Transverse colon (tissue), 4 donors: ENCODE measurements around the gene LRP1. TPM values are rescaled to one million over a fixed set of nuclear protein-coding genes. Genes with fewer than 3 reads are reported as not detected.

Source experiments
- DNase-seq: peaks from one replicate; pipeline ENCODE4 v3.0.0-alpha.2; 2019
- H3K27ac ChIP-seq, 4 donors: fragments of 200-600 bp; sonication (generic); 2 replicates each; pipeline ENCODE4 v1.5.1; 2016 to 2018; ENCODE audit warnings: inconsistent platforms in 4 of 4
- H3K27me3 ChIP-seq: fragments of 200-600 bp; sonication (generic); 2 replicates; pipeline ENCODE4 v1.5.1; 2017; ENCODE audit warnings: inconsistent platforms
- H3K36me3 ChIP-seq, 4 donors: fragments of 200-600 bp; sonication (generic); 2 replicates each; pipeline ENCODE4 v1.5.1; 2017 to 2019; ENCODE audit warnings: inconsistent platforms in 4 of 4
- H3K4me1 ChIP-seq, 4 donors: fragments of 200-600 bp; sonication (generic); 2 replicates each; pipeline ENCODE4 v1.5.1; 2017 to 2020; ENCODE audit warnings: inconsistent platforms in 4 of 4
- H3K4me3 ChIP-seq, 4 donors: fragments of 200-600 bp; sonication (generic); 1 replicate in 1 of 4; 2 replicates in 3 of 4; pipeline versions ENCODE4 v1.5.1 to v1.6.1; 2017 to 2019; ENCODE audit warnings: inconsistent platforms in 4 of 4
- H3K9me3 ChIP-seq, 2 donors: fragments of 200-600 bp; sonication (generic); 2 replicates each; pipeline ENCODE4 v1.5.1; 2017 to 2019; ENCODE audit warnings: inconsistent platforms in 2 of 2
- CTCF ChIP-seq, 5 experiments: fragments of 200-600 bp in 3 of 5; fragments of 450-650 bp in 2 of 5; sonication (generic) in 3 of 5; IDR thresholded peaks; 1 replicate in 2 of 5; 2 replicates in 3 of 5; pipeline ENCODE4 v1.5.1; 2016 to 2017; ENCODE audit warnings: antibody characterized with exemption in 5 of 5, inconsistent platforms in 3 of 5, mild to moderate bottlenecking in 2 of 5, moderate library complexity in 1 of 5
- EP300 ChIP-seq: sonication (generic); formaldehyde crosslinking; IDR thresholded peaks from one replicate; pipeline ENCODE4 v1.6.1; 2017; ENCODE audit warnings: antibody characterized with exemption, low read depth
- POLR2A ChIP-seq: fragments of 450-650 bp; IDR thresholded peaks from one replicate; pipeline ENCODE4 v1.6.1; 2016; ENCODE audit warnings: antibody characterized with exemption, mild to moderate bottlenecking, moderate library complexity
- POLR2AphosphoS5 ChIP-seq, 3 donors: sonication (generic); formaldehyde crosslinking; IDR thresholded peaks; one replicate each; pipeline ENCODE4 v1.6.1; 2016; ENCODE audit warnings: antibody characterized with exemption in 3 of 3
- WGBS, 2 donors: methylation state at CpG; one replicate each; pipeline ENCODE4 v1.1.5; 2018; ENCODE audit warnings: low coverage in 1 of 2; 5-methylcytosine and 5-hydroxymethylcytosine counted together
- in situ Hi-C, 4 donors: fragments of 200-750 bp; cut with MboI; loops; one replicate each; pipeline versions ENCODE4 v1.15.0 to v1.15.1; 2017; ENCODE audit warnings: low sequenced_read_pairs in 3 of 4, low pct_ligation_motif_present in 1 of 4, low pct_unique_long_range_greater_than_20kb in 1 of 4
- intact Hi-C: fragments of 100-400 bp; cut with DNase I; formaldehyde crosslinking; loops from one replicate; pipeline ENCODE4 v1.15.1; 2023; ENCODE audit warnings: low total_unique reads
- total RNA-seq, 4 donors: library from RNA; depleted of rRNA; stranded (reverse); fragments of >200 nt; gene quantifications; one replicate each; pipeline ENCODE4 v1.1.0, GENCODE V29; 2016

LRP1 gene
- total RNA-seq, 4 donors from 2014 or later, result 94.3 to 248 (median 199) TPM

DNA sequence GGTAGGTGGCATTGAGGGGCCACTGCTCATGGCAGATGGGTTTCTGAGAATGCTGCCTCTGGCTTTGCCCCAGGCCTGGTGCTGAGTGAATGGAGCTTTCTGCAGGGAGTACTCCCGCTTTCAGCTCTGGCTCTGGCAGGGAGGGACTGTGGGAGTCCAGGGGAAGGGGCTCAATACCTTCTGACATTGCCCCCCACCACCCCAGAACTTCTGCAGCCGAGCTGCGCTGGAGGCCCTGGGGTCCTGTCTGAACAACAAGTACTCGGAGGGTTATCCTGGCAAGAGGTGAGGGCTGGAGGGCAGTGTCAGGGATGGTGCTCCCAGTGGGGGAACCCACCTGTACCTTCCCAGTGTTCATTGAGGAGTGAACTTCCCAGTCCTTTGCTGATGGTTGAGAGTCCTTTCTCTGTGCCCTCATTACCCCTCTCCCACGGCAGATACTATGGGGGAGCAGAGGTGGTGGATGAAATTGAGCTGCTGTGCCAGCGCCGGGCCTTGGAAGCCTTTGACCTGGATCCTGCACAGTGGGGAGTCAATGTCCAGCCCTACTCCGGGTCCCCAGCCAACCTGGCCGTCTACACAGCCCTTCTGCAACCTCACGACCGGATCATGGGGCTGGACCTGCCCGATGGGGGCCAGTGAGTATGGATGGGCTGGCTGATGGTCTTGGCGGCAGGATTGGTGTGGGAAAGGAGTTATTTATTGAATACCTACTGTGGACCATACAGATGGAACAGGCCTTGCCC lies 103.2 kb downstream of the LRP1 start:
- no peak for TF ChIP-seq CTCF (IDR thresholded peaks at IDR 0.05)
- no peak for TF ChIP-seq POLR2AphosphoS5 (IDR thresholded peaks at IDR 0.05)
- TF ChIP-seq POLR2A, result no peak
- no peak for TF ChIP-seq EP300
- no peak overlapping the region for H3K27ac ChIP-seq
- in situ Hi-C loops (no loop called here), intact Hi-C loops (no loop called here)
- H3K27me3 ChIP-seq, result peaks cover 22% of the 10 kb centered on the region
- DNase-seq, result no peak
- H3K36me3 ChIP-seq, result peaks cover 0 to 16% (median 0%) of the 10 kb centered on the region in 4 donors
- H3K4me1 ChIP-seq, result peaks cover 14 to 34% (median 23%) of the 10 kb centered on the region in 4 donors
- WGBS, 2 donors, result 95% methylated on average over 13 of the region's 13 CpGs; no CpG with 5 or more reads in 1 of the 2 donors
- H3K4me3 ChIP-seq, result no peak overlapping the region
- no peaks in the 10 kb centered on the region for H3K9me3 ChIP-seq

DNA sequence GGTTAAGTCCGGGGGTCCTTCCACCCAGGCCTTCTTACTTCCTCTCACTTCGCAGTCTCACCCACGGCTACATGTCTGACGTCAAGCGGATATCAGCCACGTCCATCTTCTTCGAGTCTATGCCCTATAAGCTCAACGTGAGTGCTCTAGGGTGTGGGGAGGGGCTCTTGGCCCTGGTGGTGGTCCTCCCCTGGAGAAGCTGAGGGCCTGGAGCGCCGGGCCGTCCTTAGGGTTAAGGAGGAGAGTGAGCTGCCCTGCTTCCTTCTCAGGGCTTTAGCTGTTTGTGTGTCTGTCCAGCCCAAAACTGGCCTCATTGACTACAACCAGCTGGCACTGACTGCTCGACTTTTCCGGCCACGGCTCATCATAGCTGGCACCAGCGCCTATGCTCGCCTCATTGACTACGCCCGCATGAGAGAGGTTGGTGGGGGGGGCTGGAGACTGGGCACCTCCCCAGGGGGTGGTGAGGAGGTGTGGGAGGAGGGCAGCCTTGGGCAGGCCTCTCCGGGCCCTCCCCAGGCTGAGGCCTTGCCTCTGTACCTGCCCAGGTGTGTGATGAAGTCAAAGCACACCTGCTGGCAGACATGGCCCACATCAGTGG lies 104.0 kb downstream of the LRP1 start:
- H3K27ac ChIP-seq, result no peak overlapping the region
- peaks cover 0 to 16% (median 0%) of the 10 kb centered on the region in 4 donors for H3K36me3 ChIP-seq
- H3K27me3 ChIP-seq, result peaks cover 22% of the 10 kb centered on the region
- no peaks in the 10 kb centered on the region for H3K9me3 ChIP-seq
- in situ Hi-C loops (no loop called here), intact Hi-C loops (no loop called here)
- peaks cover 8 to 26% (median 17%) of the 10 kb centered on the region in 4 donors for H3K4me1 ChIP-seq
- H3K4me3 ChIP-seq, result no peak overlapping the region
- no peak for TF ChIP-seq POLR2A
- no peak for TF ChIP-seq CTCF (IDR thresholded peaks at IDR 0.05)
- no peak for TF ChIP-seq EP300
- TF ChIP-seq POLR2AphosphoS5 (IDR thresholded peaks at IDR 0.05), result no peak
- 60 to 91% methylated on average over 1 to 19 of the region's 19 CpGs for WGBS, 2 donors
- no peak for DNase-seq

GRCh38 chr12:57233357-57234232 lies 105.3 kb downstream of the LRP1 start:
- no peak overlapping the region for H3K27ac ChIP-seq
- intact Hi-C loops, result no loop called here
- peaks cover 35% of the 10 kb centered on the region for H3K27me3 ChIP-seq
- H3K4me3 ChIP-seq, result no peak overlapping the region
- WGBS, 2 donors, result 60 to 92% methylated on average over 1 to 15 of the region's 15 CpGs
- no peak for TF ChIP-seq EP300
- TF ChIP-seq CTCF (IDR thresholded peaks at IDR 0.05), result no peak
- TF ChIP-seq POLR2A, result no peak
- TF ChIP-seq POLR2AphosphoS5 (IDR thresholded peaks at IDR 0.05), result no peak
- no peaks in the 10 kb centered on the region for H3K9me3 ChIP-seq
- in situ Hi-C loops, result no loop called here
- H3K36me3 ChIP-seq, result peaks cover 0 to 16% (median 0%) of the 10 kb centered on the region in 4 donors
- no peak for DNase-seq
- peaks cover 16 to 31% (median 24%) of the 10 kb centered on the region in 4 donors for H3K4me1 ChIP-seq

DNA sequence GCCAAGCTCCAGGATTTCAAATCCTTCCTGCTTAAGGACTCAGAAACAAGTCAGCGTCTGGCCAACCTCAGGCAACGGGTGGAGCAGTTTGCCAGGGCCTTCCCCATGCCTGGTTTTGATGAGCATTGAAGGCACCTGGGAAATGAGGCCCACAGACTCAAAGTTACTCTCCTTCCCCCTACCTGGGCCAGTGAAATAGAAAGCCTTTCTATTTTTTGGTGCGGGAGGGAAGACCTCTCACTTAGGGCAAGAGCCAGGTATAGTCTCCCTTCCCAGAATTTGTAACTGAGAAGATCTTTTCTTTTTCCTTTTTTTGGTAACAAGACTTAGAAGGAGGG lies 105.9 kb downstream of the LRP1 start:
- Histone ChIP-seq H3K27me3 (peaks cover 40% of the 10 kb centered on the region), H3K4me1 (peaks cover 19 to 31% (median 26%) of the 10 kb centered on the region in 4 donors), H3K9me3 (no peaks in the 10 kb centered on the region), H3K27ac (no peak overlapping the region), H3K4me3 (no peak overlapping the region), H3K36me3 (peaks cover 0 to 16% (median 0%) of the 10 kb centered on the region in 4 donors)
- DNase-seq, result no peak
- TF ChIP-seq CTCF (IDR thresholded peaks at IDR 0.05) (no peak), EP300 (no peak), POLR2A (no peak), POLR2AphosphoS5 (IDR thresholded peaks at IDR 0.05) (no peak)
- intact Hi-C loops, result no loop called here
- WGBS, 2 donors, result 71 to 87% methylated on average over 3 of the region's 3 CpGs
- in situ Hi-C loops, result no loop called here
